IPS DF 4.7 (cell line): ENCODE measurements around the gene CCNL2.
"Not testable (repeated sequence)": the region's sequence is repeated elsewhere in the genome, so short reads cannot be mapped to it uniquely, and the experiment has no call there.

ENCODE experiments used
- DNase-seq: peaks from one replicate; pipeline ENCODE4 v3.0.0-alpha.2; 2013; ENCODE audit warnings: low spot score; ENCODE audit errors: extremely low read depth

CCNL2 gene

DNA sequence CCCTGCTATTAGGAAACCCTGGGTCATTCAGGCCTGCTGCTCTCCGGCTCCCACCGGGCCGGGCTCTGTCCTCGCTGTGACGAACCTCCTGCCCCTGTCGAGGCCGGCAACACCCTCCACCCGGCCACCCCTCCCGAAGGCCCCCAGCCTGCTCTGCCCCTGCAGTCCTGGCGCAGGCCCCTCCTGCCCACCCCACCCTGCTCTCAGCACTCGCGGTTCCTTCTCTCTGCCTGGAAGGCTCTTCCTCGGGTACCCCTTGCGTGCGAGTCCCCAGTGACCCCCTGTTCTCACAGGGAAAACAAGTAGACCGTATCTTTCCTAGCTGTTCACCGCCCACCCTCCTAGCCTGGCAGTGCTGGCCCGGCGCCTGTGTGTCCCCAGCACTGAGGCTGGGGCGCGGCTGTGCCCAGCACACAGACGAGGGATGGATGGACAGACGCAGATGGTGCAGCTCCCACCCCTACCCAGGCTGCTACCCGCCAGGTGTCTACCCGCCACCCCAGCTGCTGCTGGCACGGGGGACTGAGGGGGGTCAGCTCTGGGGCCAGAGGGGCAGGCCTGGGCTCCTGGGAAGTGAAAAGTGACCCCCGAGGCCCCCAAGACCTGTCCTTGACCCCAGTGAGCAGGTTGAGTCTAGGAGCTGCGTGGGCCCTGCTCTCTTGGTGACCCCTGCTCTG, 33.3 kb upstream of the CCNL2 start:
- DNase-seq = no peak

DNA sequence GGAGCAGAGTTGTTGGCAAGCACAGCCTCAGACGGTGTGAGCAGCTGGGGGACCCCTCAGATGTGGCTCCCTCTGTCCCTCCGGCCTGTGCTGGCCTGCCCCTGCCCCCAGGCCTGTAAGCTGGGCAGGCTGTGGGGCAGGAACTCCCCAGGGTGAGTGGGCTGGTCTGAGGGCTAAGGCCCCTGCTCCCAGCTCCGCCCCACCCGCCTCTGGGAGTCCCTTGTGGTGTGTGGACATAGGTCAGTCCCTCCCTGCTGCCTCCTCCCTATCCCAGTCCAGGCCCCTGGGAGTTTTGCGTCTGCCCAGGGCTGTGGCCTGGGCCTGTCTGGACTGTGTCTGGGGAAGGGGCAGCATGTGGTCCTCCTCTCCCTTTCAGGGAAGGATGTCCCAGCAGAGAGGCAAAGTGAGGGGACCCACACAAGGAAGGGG, 32.7 kb upstream of the CCNL2 start:
- DNase-seq = no peak

- no peak for DNase-seq
These were observed 32.1 kb upstream of the CCNL2 start for GRCh38 chr1:1430992-1431844.

DNA sequence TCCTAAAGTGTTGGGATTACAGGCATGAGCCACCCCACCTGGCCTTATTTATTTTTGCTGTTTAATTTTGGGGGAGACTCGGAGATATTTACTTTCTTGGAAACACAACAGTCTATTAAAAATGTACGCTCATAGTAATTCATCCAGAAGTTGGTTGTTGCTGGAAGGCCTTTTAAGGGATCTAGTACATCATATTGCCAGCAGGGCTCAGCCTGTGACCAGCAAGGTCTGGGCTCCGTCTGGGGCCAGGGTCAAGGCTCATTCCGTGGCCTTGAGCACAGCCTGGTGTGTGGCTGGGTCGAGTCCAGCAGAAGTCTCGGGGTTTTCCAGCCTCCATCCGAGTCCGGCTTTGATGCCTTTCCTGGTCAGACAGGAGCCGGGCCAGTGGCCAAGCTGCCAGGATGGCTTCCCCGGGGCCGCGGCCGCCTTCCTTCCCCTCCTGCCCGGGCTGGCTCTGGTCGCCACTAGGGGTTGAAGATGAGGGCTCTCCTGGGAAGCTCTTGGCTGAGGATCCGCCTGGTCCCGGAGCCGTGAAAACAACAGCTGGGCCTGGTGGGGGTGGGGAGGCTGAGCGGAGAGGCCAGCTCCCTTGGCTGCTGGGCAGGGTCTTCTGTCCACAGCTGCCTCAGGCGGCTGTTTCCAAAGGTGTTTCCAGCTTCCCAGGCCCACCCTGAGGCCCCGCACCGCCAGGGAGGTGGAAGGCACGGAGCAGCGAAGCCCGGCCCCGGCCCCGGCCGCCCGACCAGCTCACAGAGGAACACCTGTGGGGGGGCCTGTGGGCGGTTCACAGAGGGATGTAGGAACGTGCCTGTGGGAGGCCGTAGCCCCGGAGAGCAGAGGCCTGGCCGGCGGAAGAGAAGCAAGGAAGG, 31.2 kb upstream of the CCNL2 start:
- no peak for DNase-seq

DNA sequence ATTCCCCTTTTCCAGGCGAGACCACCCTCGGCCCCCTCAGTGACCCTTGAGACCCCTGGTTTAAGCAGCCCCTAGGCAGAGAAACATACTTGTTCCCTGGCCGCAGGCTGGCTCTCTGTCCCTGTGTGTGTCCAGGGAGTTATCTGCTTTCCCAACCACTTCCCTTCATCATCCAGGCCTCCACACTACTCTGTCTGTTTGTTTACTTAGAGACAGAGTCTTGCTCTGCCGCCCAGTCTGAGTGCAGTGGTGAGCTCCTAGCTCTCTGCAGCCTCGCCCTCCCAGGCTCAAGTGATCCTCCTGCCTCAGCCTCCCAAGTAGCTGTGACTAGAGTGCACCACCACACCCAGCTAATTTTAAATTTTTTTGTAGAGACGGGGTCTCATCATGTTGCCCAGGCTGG, 30.5 kb upstream of the CCNL2 start:
- DNase-seq = no peak

DNA sequence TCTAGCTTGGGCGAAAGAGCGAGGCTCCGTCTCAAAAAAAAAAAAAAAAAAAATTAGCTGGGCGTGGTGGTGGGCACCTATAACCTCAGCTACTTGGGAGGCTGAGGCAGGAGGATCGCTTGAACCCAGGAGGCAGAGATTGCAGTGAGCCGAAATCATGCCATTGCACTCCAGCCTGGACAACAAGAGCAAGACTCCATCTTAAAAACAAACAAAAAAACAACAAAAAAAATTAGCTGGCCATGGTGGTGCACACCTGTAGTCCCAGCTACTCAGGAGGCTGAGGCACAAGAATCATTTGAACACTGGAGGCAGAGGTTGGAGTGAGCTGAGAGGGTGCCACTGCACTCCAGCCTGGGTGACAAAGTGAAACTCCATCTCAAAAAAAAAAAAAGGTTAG, 29.8 kb upstream of the CCNL2 start:
- DNase-seq = not testable (repeated sequence)

DNA sequence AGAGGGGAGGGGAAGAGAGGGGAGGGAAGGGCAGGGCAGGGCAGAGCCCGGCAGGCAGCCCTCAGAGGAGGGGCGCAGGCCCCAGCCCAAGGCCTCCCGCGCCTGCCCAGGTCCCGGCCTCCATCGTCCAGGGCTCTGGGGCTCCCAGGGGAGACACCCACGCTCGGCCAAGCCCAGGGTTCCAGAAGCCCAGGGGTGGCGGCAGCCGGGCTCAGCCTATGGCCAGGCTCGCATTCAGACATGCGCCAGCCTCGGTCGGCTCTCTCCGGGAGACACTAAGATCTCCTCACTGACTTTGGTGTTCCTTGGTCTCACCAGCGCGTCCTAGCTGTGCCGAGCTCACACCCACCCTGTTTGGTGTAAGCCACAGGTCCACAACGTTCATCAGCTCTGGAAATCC, 29.0 kb upstream of the CCNL2 start:
- DNase-seq = no peak

- no peak for DNase-seq
These were observed 28.6 kb upstream of the CCNL2 start for GRCh38 chr1:1427820-1428148.

DNA sequence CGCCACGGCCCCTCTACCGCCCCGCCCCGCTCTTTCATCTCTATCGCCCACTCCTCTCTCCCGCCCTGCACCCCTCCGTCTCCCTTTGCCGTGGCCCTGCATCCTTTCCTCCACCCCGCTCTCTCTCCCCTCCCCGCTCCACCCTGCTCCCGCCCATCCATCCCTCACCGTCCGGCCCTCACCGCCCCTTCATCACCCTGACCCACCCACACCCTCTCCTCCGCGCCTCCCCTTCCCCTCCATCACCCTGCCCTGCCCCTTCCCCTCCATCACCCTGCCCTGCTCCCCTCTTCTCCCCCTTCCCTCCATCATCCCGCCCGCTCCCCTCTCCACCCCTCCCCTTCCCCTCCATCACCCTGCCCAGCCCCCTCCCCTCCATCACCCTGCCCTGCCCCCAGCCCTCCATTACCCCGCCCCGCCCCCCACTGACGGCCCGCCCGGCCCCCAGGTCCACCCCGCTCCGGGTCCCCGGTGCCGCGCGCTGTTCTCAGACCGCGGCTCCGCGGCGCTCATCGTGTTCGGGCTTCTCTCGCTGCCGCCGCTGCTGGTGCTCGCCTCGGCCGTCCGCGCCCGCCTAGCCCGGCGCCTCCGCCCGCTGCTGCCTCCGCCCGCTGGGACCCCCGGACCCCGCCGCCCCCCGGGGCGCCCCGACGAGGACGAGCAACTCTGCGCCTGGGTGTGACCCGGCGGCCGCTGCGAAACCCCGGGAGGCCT, 28.1 kb upstream of the CCNL2 start:
- DNase-seq = no peak

- DNase-seq = no peak
These were observed 27.5 kb upstream of the CCNL2 start for GRCh38 chr1:1426496-1427105.

DNA sequence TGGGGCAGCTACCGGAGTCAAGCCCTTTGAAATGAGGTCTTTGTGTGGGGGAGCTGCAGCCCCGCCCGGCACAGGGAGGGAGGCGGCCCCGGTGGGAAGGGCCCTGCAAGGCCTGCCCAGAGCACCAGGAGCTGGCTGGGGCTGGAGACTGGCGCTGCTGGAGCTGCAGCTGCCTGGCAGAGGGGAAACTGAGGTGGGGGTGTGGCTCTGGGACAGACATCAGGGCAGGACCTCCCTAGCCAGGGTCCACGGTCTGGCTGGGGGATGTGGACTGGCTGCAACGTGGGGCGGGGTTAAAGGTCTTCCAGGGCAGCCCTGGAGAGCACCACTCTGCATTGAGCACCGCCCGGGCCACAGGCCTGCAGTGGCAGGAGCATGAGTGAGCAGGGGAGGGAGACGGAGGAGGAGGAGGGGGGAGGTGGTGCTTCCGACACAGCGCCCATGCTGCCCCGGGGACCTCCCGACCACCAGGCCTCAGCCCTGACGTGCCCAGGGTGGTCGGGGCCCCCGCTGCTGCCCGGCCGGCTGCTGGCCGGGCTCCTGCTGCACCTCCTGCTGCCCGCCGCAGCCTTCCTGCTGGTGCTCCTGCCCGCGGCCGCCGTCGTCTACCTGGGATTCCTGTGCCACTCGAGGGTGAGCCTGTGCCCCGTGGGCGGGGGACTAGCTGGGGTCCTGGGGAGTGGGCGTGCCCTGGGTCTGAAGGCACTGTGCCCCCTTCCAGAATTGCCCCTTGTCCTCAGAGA, 26.8 kb upstream of the CCNL2 start:
- no peak for DNase-seq

DNA sequence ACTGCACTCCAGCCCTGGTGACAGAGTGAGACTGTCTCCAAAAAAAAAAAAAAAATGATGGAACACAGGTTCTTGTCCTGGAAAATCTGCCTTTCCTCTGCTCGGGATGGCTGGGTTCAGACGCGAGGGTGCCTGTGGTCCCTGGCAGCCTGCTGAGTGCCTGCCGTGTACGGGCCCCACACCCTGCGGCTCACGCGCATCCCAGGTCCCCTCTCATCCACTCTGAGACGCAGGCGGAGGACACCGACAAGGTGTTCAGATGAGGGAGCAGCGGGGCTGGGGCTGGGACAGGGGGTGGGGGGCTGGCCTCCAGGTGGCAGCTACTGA, 26.3 kb upstream of the CCNL2 start:
- no peak for DNase-seq

DNA sequence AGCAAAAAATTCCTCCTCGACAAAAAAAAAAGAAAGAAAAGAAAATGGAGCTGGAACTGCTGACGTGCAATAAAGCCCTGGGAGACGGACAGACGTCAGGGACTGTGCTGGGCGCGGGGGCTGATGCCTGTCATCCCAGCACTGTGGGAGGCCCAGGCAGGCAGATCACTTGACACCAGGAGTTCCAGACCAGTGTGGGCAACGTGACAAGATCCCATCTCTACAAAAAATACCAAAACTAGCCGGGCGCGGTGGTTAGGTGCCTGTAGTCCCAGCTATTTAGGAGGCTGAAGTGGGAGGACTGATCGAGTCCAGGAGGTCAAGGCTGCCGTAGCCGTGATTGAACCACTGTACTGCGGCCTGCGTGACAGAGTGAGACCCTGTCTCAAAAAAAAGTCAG, 25.6 kb upstream of the CCNL2 start:
- DNase-seq = no peak

DNA sequence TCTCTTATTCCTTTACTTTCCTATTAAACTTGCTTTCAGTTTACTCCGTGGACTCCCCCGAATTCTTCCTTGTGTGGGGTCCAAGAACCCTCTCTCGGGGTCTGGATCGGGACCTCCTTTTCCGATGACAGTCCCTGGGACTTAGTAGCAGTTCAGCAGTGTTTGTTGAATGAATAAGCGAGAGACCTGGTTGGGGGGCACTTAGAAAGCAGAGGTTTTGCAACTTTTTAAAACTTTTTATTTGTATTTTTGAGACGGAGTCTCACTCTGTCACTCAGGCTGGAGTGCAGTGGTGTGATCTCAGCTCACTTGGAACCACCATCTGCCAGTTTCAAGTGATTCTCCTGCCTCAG, 24.1 kb upstream of the CCNL2 start:
- DNase-seq = no peak

- DNase-seq = no peak
These were observed 23.5 kb upstream of the CCNL2 start for GRCh38 chr1:1422465-1423244.

DNA sequence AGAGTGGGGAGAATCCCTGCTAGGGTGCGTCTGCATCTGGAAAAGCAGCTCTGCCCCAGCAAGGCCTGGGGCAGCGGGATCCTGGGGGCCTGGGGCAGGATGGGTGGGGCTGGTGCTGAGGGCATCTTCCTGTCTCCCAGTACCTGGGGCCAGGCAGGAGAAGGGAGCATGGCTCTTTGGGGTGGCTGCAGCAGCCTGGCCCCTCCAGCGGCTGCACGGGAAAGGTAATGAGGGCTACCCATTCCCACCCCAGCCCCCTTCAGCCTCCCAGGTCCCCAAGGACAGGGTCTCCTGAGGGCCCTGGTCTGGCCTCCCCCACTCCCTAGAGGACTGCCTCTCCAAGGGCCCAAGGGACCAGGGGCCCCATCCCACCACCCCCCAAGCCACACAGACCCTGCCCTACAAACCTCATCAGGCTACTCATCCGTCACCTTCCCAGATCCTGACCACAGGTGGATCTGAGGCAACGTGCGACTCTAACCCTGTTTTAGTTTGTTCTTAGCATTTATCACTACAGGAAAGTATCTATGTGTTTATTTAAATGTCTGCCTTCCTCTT, 22.9 kb upstream of the CCNL2 start:
- no peak for DNase-seq

- DNase-seq = no peak
These were observed 22.2 kb upstream of the CCNL2 start, which contains the start of gene ANKRD65 for GRCh38 chr1:1421147-1421906. ANKRD65 (minus strand) TSS chr1:1421276; CDS start chr1:1421005, 271 bp downstream.

- DNase-seq = no peak
These were observed 21.6 kb upstream of the CCNL2 start for GRCh38 chr1:1420654-1421141.
